Measurements from ENCODE around the gene TAF1B. TPM values are rescaled to one million over a fixed set of nuclear protein-coding genes. Genes with fewer than 3 reads are reported as not detected.

TAF1B gene
- total RNA-seq: 10 to 100 TPM; 11.7 to 49.4 (median 18.9) TPM

- TF ChIP-seq, protein P1, sequence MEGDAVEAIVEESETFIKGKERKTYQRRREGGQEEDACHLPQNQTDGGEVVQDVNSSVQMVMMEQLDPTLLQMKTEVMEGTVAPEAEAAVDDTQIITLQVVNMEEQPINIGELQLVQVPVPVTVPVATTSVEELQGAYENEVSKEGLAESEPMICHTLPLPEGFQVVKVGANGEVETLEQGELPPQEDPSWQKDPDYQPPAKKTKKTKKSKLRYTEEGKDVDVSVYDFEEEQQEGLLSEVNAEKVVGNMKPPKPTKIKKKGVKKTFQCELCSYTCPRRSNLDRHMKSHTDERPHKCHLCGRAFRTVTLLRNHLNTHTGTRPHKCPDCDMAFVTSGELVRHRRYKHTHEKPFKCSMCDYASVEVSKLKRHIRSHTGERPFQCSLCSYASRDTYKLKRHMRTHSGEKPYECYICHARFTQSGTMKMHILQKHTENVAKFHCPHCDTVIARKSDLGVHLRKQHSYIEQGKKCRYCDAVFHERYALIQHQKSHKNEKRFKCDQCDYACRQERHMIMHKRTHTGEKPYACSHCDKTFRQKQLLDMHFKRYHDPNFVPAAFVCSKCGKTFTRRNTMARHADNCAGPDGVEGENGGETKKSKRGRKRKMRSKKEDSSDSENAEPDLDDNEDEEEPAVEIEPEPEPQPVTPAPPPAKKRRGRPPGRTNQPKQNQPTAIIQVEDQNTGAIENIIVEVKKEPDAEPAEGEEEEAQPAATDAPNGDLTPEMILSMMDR (IDR thresholded peaks at IDR 0.05; ENCODE audit: low read depth): no peak
These were observed at the start of gene TAF1B for GRCh38 chr2:9843229-9844035. Gene TAF1B (plus strand): TSS chr2:9843474. CDS start chr2:9843542, 68 bp downstream.

DNA sequence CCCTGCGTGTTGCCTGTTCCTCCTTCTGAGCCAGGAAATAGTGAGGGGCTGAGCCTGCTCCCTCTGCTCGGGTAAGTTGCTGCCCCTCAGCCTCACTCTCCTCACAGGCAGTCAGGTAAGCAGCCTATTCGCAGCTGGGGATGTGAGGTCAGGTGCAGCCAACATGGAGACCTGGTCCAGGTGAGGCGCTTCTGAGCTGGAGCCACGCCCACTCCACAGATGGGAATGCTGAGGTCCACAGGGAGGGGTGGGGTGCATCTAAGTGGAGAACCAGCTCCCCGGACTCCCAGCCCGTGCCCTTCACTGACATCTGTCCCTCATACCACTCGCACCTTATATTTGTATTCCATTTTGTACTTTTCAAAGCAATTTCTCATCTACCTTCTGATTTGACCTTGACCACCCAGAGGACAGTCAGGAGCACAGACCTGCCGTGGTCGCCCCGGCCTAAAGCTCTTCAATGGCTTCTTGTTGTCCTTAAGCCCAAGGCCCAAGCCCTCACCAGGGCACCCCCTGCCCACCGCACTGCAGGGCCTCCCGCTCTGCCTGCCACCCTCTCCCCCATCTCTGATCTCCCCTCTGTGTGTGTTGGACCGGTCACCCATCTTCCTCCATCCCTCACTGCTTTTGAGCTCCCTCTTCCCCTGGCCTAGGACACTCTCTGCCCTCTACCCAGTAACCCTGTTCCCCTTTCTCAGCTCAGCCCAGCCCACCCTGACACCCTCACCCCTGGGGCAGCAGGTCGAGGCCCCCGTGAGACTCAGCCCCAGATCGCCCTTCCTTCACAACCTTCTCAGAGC lies 49.2 kb upstream of the TAF1B start:
- TF ChIP-seq, protein P1 (IDR thresholded peaks at IDR 0.05; ENCODE audit: low read depth): no peak

DNA sequence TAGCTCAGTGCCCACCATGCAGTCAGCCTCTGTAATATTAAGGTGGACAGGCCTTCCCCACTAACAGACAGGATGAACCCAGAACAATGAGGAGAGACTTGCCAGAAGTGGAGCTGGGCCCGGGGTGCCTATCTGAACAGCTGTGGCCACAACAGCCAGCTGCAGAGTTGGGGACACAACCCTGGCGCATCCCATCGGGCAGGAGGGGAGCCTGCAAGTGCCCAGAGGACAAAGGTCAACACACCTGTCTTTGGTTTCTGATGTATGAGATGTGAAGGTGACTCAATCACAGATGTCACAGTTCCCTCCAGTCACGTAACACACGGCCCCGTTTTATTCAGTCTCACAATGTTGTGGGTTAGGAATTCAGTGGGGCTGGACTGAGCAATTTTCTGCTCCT lies 48.2 kb upstream of the TAF1B start:
- TF ChIP-seq, protein P1 (IDR thresholded peaks at IDR 0.05; ENCODE audit: low read depth): no peak

- TF ChIP-seq, protein P1 (IDR thresholded peaks at IDR 0.05; ENCODE audit: low read depth): no peak
These were observed 46.9 kb upstream of the TAF1B start for GRCh38 chr2:9796056-9797010.

DNA sequence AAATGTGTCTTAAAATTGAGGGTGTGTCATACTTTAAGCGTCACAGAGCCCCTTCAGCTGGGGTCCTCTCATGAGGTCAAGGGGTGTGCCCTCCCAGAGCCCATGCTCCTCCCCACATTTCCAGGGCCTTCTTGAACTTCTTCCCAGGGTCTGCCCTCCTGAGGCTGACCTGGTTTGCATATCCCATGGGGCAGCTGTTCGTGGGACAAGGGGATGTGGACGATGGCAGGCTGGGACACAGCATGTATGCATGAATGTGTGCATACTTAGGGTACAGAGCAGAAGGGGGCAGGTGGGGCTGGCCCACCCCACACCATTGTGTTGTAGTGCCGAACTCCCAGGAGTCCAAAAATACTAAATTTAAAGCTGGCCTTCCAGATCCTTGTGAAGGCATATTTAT lies 46.2 kb upstream of the TAF1B start:
- TF ChIP-seq, protein P1 (IDR thresholded peaks at IDR 0.05; ENCODE audit: low read depth): no peak

DNA sequence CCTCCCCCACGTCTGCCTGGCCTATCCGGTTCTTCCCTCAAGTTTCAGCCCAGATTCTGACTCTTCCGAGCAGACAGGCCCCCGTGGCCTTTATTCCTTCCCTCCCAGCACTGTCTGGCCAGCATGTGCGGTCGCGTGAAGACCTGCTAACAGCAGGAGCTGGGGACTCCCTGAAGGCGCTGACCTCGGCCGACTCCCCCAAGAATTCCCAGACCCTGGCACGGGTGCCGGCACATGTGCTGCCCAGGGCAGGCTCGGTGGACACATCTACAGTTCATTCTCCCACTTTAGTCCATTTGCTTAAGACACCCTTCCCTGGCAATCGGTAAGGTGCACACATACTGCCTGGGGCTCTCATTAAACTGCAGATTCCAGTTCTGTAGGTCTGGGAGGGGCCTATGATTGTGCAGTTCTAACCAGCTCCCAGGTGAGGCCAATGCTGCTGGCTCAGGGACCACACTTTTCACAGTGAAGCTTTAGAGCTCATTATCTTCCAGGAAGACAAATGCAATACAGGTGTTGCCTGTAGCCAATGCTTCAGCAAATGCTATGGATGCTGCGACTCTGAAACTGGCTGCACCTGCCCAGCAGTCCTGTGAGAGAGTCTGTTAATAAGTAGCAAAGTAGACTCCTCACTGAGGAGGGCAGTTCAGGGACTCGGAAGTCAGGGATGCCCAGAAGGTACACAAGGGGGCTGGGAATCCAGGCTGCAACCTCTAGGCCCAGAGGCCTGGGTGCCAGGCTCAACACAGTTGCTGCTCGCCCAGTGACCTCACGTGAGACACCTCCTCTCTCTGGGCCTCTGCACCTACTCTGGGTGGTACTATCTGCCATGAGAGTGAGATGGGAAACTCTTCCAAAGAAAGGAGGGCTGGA lies 45.4 kb upstream of the TAF1B start:
- TF ChIP-seq, protein P1 (IDR thresholded peaks at IDR 0.05; ENCODE audit: low read depth): no peak
